ENCODE results near the gene NOL6. TPM values are rescaled to one million over a fixed set of nuclear protein-coding genes. Genes with fewer than 3 reads are reported as not detected.

The NOL6 gene
- total and polyA plus RNA-seq, 2 of the 13 experiments (the other 11 are each of a cell fraction or from before 2014, with no cell fraction given) = 17.0 to 30.2 TPM

DNA sequence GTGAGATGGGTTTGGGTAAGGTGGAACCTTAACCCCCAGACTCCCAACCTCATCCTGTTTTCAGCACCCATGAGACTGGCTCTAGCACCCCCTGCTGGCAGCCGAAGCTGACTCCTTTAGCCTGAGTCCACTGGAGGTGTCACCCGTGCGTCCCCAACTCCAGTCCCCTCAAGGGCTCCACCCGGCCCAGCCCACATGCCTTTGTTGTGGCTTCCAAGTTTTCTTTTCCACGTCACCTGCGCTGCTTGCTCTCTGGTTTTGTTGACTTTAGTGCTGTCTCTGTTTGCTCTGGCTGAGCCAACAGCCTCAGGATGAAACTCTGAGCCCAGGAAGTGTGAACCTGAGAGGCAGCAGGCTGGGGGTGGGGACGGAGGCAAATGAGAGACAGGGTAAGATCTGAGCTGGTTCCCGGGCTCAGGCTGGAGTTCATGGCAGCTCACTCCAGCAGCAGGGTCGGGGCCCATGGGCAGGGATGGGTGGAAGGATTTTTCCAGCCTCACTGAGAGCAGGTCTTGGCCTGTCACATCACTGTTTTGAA is 58.2 kb downstream of the NOL6 start (continued):
- TF ChIP-seq ZNF737 (CRISPR knock-in tag; IDR thresholded peaks at IDR 0.05; ENCODE audit: borderline replicate concordance) (no peak), FOXM1 (CRISPR knock-in tag; IDR thresholded peaks at IDR 0.05) (no peak), ELF1 (CRISPR knock-in tag; IDR thresholded peaks at IDR 0.05) (peak; percentile 88), DNMT3B (CRISPR knock-in tag; conservative IDR thresholded peaks at IDR 0.05) (peak; percentile 97), FIP1L1 (IDR thresholded peaks at IDR 0.05; ENCODE audit: borderline replicate concordance, insufficient read depth, low read depth, low read length) (no peak), SMAD3 (CRISPR knock-in tag; IDR thresholded peaks at IDR 0.05) (peak; percentile 94), ATRX (CRISPR knock-in tag; IDR thresholded peaks at IDR 0.05; ENCODE audit: borderline replicate concordance) (no peak), ZNF839 (CRISPR knock-in tag; IDR thresholded peaks at IDR 0.05; ENCODE audit: borderline replicate concordance) (no peak), RBM22 (optimal IDR thresholded peaks at IDR 0.05; ENCODE audit: low read length) (no peak), HES4 (CRISPR knock-in tag; IDR thresholded peaks at IDR 0.05; ENCODE audit: borderline replicate concordance) (no peak), BCL6 (CRISPR knock-in tag; IDR thresholded peaks at IDR 0.05) (peak; percentile 95), TFDP2 (CRISPR knock-in tag; IDR thresholded peaks at IDR 0.05) (peak; percentile 67; the same call in 1 of the 2 replicates), ZNF501 (CRISPR knock-in tag; IDR thresholded peaks at IDR 0.05) (peak; percentile 96; the same call in 1 of the 2 replicates), ZNF800 (CRISPR knock-in tag; IDR thresholded peaks at IDR 0.05) (peak; percentile 76; the same call in 1 of the 2 replicates), ZNF550 (CRISPR knock-in tag; IDR thresholded peaks at IDR 0.05; ENCODE audit: borderline replicate concordance) (no peak), NRL (CRISPR knock-in tag; IDR thresholded peaks at IDR 0.05; ENCODE audit: borderline replicate concordance) (peak; percentile 73; the same call in 1 of the 2 replicates), ZNF230 (CRISPR knock-in tag; IDR thresholded peaks at IDR 0.05) (no peak; the same call in 1 of the 2 replicates), BHLHE40 (IDR thresholded peaks at IDR 0.05; ENCODE audit: low read length) (peak; percentile 98), FOXP4 (CRISPR knock-in tag; IDR thresholded peaks at IDR 0.05) (peak; percentile 99), ZNF552 (CRISPR knock-in tag; IDR thresholded peaks at IDR 0.05; ENCODE audit: borderline replicate concordance) (no peak), RFX5 (IDR thresholded peaks at IDR 0.05; ENCODE audit: low read depth, low read length) (no peak)
- TF ChIP-seq, protein P1, sequence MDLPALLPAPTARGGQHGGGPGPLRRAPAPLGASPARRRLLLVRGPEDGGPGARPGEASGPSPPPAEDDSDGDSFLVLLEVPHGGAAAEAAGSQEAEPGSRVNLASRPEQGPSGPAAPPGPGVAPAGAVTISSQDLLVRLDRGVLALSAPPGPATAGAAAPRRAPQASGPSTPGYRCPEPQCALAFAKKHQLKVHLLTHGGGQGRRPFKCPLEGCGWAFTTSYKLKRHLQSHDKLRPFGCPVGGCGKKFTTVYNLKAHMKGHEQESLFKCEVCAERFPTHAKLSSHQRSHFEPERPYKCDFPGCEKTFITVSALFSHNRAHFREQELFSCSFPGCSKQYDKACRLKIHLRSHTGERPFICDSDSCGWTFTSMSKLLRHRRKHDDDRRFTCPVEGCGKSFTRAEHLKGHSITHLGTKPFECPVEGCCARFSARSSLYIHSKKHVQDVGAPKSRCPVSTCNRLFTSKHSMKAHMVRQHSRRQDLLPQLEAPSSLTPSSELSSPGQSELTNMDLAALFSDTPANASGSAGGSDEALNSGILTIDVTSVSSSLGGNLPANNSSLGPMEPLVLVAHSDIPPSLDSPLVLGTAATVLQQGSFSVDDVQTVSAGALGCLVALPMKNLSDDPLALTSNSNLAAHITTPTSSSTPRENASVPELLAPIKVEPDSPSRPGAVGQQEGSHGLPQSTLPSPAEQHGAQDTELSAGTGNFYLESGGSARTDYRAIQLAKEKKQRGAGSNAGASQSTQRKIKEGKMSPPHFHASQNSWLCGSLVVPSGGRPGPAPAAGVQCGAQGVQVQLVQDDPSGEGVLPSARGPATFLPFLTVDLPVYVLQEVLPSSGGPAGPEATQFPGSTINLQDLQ (CRISPR knock-in tag; IDR thresholded peaks at IDR 0.05) = no peak; the same call in 1 of the 2 replicates

Measured in HepG2 (cell line).